ENCODE data around the gene DTYMK.
A peak's percentile ranks its signal among the peaks of the same experiment; 100 is the strongest.

DNA sequence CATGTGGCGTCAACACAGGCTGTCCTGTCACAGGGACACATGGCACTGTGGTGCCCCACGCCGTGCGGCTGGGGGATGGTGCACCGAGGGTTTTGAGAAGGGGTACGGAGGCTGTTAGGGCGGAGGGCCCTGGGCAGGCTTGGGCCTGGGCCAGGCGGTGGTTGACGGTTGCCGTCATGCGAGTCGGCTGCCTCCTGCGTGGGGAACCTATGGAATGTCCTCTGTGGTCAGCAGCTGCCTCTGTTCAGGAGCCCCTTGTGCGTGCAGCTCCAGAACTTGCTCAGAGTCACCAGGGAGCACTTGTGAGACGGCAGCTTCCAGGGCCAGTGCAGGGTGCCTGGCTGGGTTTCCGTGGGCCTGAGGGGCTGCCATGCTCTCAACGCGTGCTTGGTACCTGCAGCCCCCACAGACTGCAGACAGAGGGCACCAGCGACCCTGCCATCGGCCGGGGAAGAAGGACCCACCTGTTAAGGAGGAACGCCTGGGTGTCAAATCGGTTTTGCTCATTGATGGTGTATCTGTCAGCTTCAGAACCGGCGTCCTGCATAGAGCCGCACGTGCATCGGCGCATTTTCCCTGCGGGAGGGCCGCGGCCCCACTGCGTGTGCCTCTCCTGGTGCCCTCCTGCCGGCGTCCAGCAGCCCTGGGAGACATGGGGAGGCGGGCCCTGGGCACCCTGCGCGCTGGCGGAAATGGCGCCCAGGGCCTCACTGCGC is 37.8 kb upstream of the DTYMK start:
- TF ChIP-seq POLR2A (IDR thresholded peaks at IDR 0.05; ENCODE audit: low read depth, low read length): no peak
- TF ChIP-seq, protein P1, sequence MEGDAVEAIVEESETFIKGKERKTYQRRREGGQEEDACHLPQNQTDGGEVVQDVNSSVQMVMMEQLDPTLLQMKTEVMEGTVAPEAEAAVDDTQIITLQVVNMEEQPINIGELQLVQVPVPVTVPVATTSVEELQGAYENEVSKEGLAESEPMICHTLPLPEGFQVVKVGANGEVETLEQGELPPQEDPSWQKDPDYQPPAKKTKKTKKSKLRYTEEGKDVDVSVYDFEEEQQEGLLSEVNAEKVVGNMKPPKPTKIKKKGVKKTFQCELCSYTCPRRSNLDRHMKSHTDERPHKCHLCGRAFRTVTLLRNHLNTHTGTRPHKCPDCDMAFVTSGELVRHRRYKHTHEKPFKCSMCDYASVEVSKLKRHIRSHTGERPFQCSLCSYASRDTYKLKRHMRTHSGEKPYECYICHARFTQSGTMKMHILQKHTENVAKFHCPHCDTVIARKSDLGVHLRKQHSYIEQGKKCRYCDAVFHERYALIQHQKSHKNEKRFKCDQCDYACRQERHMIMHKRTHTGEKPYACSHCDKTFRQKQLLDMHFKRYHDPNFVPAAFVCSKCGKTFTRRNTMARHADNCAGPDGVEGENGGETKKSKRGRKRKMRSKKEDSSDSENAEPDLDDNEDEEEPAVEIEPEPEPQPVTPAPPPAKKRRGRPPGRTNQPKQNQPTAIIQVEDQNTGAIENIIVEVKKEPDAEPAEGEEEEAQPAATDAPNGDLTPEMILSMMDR (conservative IDR thresholded peaks at IDR 0.05; ENCODE audit: low read depth, low read length): 0 out of 2 replicates have a peak, but pooled peaks have one; percentile 10
- no peak for TF ChIP-seq RAD21 (IDR thresholded peaks at IDR 0.05; ENCODE audit: low read length)
- TF ChIP-seq MAFK (IDR thresholded peaks at IDR 0.05; ENCODE audit: low read depth, low read length): no peak
- TF ChIP-seq SMC3 (IDR thresholded peaks at IDR 0.05; ENCODE audit: low read depth, low read length): no peak
- no peak for TF ChIP-seq CEBPB (IDR thresholded peaks at IDR 0.05; ENCODE audit: low read depth, low read length)
- no peak for TF ChIP-seq RFX5 (IDR thresholded peaks at IDR 0.05; ENCODE audit: low read depth, low read length)
- no peak for TF ChIP-seq FOS (IDR thresholded peaks at IDR 0.05; ENCODE audit: low read depth, low read length)
- TF ChIP-seq, protein P2, sequence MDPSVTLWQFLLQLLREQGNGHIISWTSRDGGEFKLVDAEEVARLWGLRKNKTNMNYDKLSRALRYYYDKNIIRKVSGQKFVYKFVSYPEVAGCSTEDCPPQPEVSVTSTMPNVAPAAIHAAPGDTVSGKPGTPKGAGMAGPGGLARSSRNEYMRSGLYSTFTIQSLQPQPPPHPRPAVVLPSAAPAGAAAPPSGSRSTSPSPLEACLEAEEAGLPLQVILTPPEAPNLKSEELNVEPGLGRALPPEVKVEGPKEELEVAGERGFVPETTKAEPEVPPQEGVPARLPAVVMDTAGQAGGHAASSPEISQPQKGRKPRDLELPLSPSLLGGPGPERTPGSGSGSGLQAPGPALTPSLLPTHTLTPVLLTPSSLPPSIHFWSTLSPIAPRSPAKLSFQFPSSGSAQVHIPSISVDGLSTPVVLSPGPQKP (IDR thresholded peaks at IDR 0.05; ENCODE audit: borderline replicate concordance, low read depth, low read length): no peak
- TF ChIP-seq, protein P3, sequence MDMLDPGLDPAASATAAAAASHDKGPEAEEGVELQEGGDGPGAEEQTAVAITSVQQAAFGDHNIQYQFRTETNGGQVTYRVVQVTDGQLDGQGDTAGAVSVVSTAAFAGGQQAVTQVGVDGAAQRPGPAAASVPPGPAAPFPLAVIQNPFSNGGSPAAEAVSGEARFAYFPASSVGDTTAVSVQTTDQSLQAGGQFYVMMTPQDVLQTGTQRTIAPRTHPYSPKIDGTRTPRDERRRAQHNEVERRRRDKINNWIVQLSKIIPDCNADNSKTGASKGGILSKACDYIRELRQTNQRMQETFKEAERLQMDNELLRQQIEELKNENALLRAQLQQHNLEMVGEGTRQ (IDR thresholded peaks at IDR 0.05; ENCODE audit: low read depth, low read length): no peak
